WTC11 (cell line): Measurements from ENCODE around the gene ALAD.

Source experiments
- CTCF ChIP-seq: fragments of 200-600 bp; IDR thresholded peaks from 2 replicates; pipeline ENCODE4 v1.8.0; 2022; ENCODE audit warnings: antibody characterized with exemption
- ELF4 ChIP-seq: sonication (generic); formaldehyde crosslinking; IDR thresholded peaks from 2 replicates; pipeline ENCODE4 v1.8.1; 2022; ENCODE audit warnings: low read depth, mild to moderate bottlenecking, moderate library complexity, missing genetic modification reagents
- ESRRA ChIP-seq: sonication (generic); formaldehyde crosslinking; IDR thresholded peaks from 2 replicates; pipeline ENCODE4 v1.8.1; 2022; ENCODE audit warnings: mild to moderate bottlenecking, missing genetic modification reagents, borderline replicate concordance
- HMGA2 ChIP-seq: fragments of 250-450 bp; sonication (Bioruptor Pico); IDR thresholded peaks from 2 replicates; pipeline ENCODE4 v1.4.0; 2021; ENCODE audit warnings: mild to moderate bottlenecking, moderate library complexity
- IRF2 ChIP-seq: sonication (generic); formaldehyde crosslinking; IDR thresholded peaks from 2 replicates; pipeline ENCODE4 v1.8.0; 2022; ENCODE audit warnings: low read depth, missing genetic modification reagents, borderline replicate concordance
- MAX ChIP-seq: sonication (generic); formaldehyde crosslinking; IDR thresholded peaks from 2 replicates; pipeline ENCODE4 v1.8.0; 2022; ENCODE audit warnings: mild to moderate bottlenecking, missing genetic modification reagents
- SP1 ChIP-seq: sonication (generic); formaldehyde crosslinking; conservative IDR thresholded peaks from 2 replicates; pipeline ENCODE4 v1.8.1; 2022; ENCODE audit warnings: missing genetic modification reagents
- USF1 ChIP-seq: sonication (generic); formaldehyde crosslinking; IDR thresholded peaks from 2 replicates; pipeline ENCODE4 v1.8.0; 2022; ENCODE audit warnings: mild to moderate bottlenecking, missing genetic modification reagents
- ZNF281 ChIP-seq: sonication (generic); formaldehyde crosslinking; IDR thresholded peaks from 2 replicates; pipeline ENCODE4 v1.8.0; 2023; ENCODE audit warnings: mild to moderate bottlenecking, missing genetic modification reagents
- TF ChIP-seq, protein P1 (sequence below): sonication (generic); formaldehyde crosslinking; IDR thresholded peaks from 2 replicates; pipeline ENCODE4 v1.8.0; 2022; ENCODE audit warnings: missing genetic modification reagents
- TF ChIP-seq, protein P2 (sequence below): fragments of 250-450 bp; sonication (Bioruptor Pico); conservative IDR thresholded peaks from 2 replicates; pipeline ENCODE4 v1.9.0; 2021; ENCODE audit warnings: mild to moderate bottlenecking

GRCh38 chr9:113395000-113395861, 5.9 kb downstream of the ALAD start:
- TF ChIP-seq, protein P1, sequence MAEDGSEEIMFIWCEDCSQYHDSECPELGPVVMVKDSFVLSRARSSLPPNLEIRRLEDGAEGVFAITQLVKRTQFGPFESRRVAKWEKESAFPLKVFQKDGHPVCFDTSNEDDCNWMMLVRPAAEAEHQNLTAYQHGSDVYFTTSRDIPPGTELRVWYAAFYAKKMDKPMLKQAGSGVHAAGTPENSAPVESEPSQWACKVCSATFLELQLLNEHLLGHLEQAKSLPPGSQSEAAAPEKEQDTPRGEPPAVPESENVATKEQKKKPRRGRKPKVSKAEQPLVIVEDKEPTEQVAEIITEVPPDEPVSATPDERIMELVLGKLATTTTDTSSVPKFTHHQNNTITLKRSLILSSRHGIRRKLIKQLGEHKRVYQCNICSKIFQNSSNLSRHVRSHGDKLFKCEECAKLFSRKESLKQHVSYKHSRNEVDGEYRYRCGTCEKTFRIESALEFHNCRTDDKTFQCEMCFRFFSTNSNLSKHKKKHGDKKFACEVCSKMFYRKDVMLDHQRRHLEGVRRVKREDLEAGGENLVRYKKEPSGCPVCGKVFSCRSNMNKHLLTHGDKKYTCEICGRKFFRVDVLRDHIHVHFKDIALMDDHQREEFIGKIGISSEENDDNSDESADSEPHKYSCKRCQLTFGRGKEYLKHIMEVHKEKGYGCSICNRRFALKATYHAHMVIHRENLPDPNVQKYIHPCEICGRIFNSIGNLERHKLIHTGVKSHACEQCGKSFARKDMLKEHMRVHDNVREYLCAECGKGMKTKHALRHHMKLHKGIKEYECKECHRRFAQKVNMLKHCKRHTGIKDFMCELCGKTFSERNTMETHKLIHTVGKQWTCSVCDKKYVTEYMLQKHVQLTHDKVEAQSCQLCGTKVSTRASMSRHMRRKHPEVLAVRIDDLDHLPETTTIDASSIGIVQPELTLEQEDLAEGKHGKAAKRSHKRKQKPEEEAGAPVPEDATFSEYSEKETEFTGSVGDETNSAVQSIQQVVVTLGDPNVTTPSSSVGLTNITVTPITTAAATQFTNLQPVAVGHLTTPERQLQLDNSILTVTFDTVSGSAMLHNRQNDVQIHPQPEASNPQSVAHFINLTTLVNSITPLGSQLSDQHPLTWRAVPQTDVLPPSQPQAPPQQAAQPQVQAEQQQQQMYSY (CRISPR knock-in tag), result no peak
- TF ChIP-seq USF1 (CRISPR knock-in tag) (no peak), CTCF (no peak), ELF4 (CRISPR knock-in tag) (no peak), HMGA2 (no peak), IRF2 (CRISPR knock-in tag) (no peak), SP1 (CRISPR knock-in tag) (no peak), ESRRA (CRISPR knock-in tag) (no peak), MAX (CRISPR knock-in tag) (no peak), ZNF281 (CRISPR knock-in tag) (no peak)
- TF ChIP-seq, protein P2, sequence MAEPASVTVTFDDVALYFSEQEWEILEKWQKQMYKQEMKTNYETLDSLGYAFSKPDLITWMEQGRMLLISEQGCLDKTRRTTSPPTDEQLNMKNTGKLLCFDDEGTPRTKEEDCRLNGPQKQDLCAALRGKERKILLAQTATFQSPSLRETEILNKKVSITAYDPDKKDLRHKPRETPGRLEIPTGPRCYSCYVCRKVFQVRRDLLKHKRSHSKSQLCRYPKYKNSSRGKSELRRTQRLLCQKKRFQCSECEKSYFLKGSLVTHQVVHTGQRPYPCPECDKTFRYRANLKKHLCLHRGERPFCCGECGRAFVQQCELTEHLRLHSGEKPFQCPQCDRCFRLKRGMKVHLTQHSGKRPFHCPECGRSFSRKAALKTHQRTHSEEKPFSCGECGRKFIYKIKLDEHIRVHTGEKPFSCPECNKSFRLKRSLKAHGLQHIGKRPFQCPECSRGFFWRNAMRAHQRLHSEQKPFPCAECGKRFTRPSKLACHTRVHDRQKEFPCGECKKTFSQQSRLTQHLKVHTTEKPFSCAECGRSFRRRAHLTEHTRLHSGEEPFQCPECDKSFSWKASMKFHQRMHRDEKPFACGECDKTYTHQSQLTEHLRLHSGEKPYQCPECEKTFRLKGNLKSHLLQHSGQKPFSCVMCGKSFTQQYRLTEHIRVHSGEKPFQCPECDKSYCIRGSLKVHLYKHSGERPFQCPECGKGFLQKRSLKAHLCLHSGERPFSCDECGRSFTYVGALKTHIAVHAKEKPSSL (CRISPR knock-in tag), result no peak
